B cell (primary cell): Measurements from ENCODE around the gene HAND2. TPM values are rescaled to one million over a fixed set of nuclear protein-coding genes. Genes with fewer than 3 reads are reported as not detected.
A peak's percentile ranks its signal among the peaks of the same experiment; 100 is the strongest.

ENCODE experiments used
- ATAC-seq: fragments of 200-7000 bp; cut with Tn5 transposase; one replicate; pipeline ENCODE4 v1.10.0; 2021; ENCODE audit warnings: low read depth, mild to moderate bottlenecking, moderate number of reproducible peaks, moderate library complexity
- CTCF ChIA-PET: fragments of 350-600 bp; sonication (Branson Sonifier 250); formaldehyde crosslinking; loops from one replicate; lab custom pipeline; 2021; ENCODE audit warnings: antibody characterized with exemption, inconsistent platforms; lab: Charles Lee
- POLR2A ChIA-PET: fragments of 350-600 bp; sonication (Branson Sonifier 250); formaldehyde crosslinking; loops from one replicate; lab custom pipeline; 2021; ENCODE audit warnings: antibody characterized with exemption; lab: Charles Lee
- DNase-seq: peaks from one replicate; pipeline ENCODE4 v3.0.0; 2013
- H2AFZ ChIP-seq: 2 replicates; pipeline ENCODE4 v1.6.1; 2012; ENCODE audit warnings: mild to moderate bottlenecking, low read depth, low read length; ENCODE audit not compliant: insufficient read depth, poor library complexity, severe bottlenecking
- H3K27ac ChIP-seq, 2 donors: 1 replicate in 1 of 2; 2 replicates in 1 of 2; pipeline ENCODE4 v1.5.1; 2012 to 2013; ENCODE audit warnings: low read length in 2 of 2, mild to moderate bottlenecking in 2 of 2, moderate library complexity in 1 of 2
- H3K27me3 ChIP-seq, 4 experiments: fragments of 200-600 bp in 1 of 4; sonication (generic) in 1 of 4; replicated peaks in 1 of 4; 1 replicate in 2 of 4; 2 replicates in 2 of 4; pipeline versions ENCODE4 v1.6.1 to v1.7.0; 2013 to 2016; ENCODE audit warnings: low read length in 3 of 4, mild to moderate bottlenecking in 2 of 4, mixed read lengths in 1 of 4, moderate library complexity in 1 of 4; ENCODE audit not compliant: insufficient read depth in 4 of 4, control insufficient read depth in 3 of 4; ENCODE audit errors: control extremely low read depth in 1 of 4
- H3K36me3 ChIP-seq, 2 experiments: replicated peaks in 1 of 2; 1 replicate in 1 of 2; 2 replicates in 1 of 2; pipeline versions ENCODE4 v1.6.1 to v1.7.1; 2013; ENCODE audit warnings: low read length in 1 of 2; ENCODE audit not compliant: insufficient read depth in 2 of 2, control insufficient read depth in 1 of 2; ENCODE audit errors: control extremely low read depth in 1 of 2, extremely low read depth in 1 of 2
- H3K4me1 ChIP-seq, 2 donors: fragments of 200-600 bp in 1 of 2; sonication (generic) in 1 of 2; 1 replicate in 1 of 2; 2 replicates in 1 of 2; pipeline versions ENCODE4 v1.5.1 to v1.6.1; 2013 to 2017; ENCODE audit warnings: low read length in 2 of 2; ENCODE audit not compliant: control insufficient read depth in 2 of 2, insufficient read depth in 2 of 2
- H3K4me2 ChIP-seq: replicated peaks from 2 replicates; pipeline ENCODE3; 2012; ENCODE audit warnings: mild to moderate bottlenecking, low read depth, low read length; ENCODE audit not compliant: poor library complexity, severe bottlenecking
- H3K4me3 ChIP-seq, 5 experiments: fragments of 200-600 bp in 1 of 5; sonication (generic) in 1 of 5; 1 replicate in 3 of 5; 2 replicates in 2 of 5; pipeline versions ENCODE4 v1.5.1 to v1.7.0; 2011 to 2016; ENCODE audit warnings: low read length in 4 of 5, mild to moderate bottlenecking in 4 of 5, low read depth in 2 of 5, control low read depth in 1 of 5, moderate library complexity in 1 of 5; ENCODE audit not compliant: insufficient read depth in 1 of 5; ENCODE audit errors: control extremely low read depth in 1 of 5, extremely low read depth in 1 of 5
- H3K79me2 ChIP-seq: fragments of 200-600 bp; sonication (generic); one replicate; pipeline ENCODE4 v1.6.0; 2016; ENCODE audit warnings: low read length; ENCODE audit not compliant: control insufficient read depth, insufficient read depth
- H3K9ac ChIP-seq: fragments of 200-600 bp; sonication (generic); 2 replicates; pipeline ENCODE4 v1.6.1; 2017; ENCODE audit warnings: mild to moderate bottlenecking, low read length, moderate library complexity
- H3K9me3 ChIP-seq, 3 donors: one replicate each; pipeline versions ENCODE4 v1.6.1 to v1.7.1; 2013; ENCODE audit warnings: low read length in 2 of 3; ENCODE audit not compliant: control insufficient read depth in 2 of 3, insufficient read depth in 1 of 3; ENCODE audit errors: control extremely low read depth in 1 of 3
- H4K20me1 ChIP-seq: 2 replicates; pipeline ENCODE4 v1.6.0; 2012; ENCODE audit warnings: mild to moderate bottlenecking, low read length; ENCODE audit not compliant: insufficient read depth, control insufficient read depth, poor library complexity, severe bottlenecking
- H3K27ac Mint-ChIP-seq: one replicate; pipeline ENCODE4 v1.8.0; 2021; ENCODE audit warnings: mixed read lengths
- H3K27me3 Mint-ChIP-seq: one replicate; pipeline ENCODE4 v1.8.0; 2021; ENCODE audit warnings: mixed read lengths
- H3K4me1 Mint-ChIP-seq: one replicate; pipeline ENCODE4 v1.8.0; 2021; ENCODE audit warnings: mixed read lengths
- H3K4me3 Mint-ChIP-seq: one replicate; pipeline ENCODE4 v1.8.0; 2021; ENCODE audit warnings: mixed read lengths
- H3K9me3 Mint-ChIP-seq: one replicate; pipeline ENCODE4 v1.8.0; 2022; ENCODE audit warnings: mixed read lengths; ENCODE audit not compliant: insufficient read depth
- EZH2 ChIP-seq: IDR thresholded peaks from 2 replicates; pipeline ENCODE4 v1.6.1; 2012; ENCODE audit warnings: borderline replicate concordance, low read depth, mild to moderate bottlenecking, moderate library complexity, low read length; ENCODE audit not compliant: insufficient read depth, poor library complexity, severe bottlenecking
- WGBS: methylation state at CpG from one replicate; pipeline ENCODE4 v1.1.5; 2013; ENCODE audit warnings: missing lambda C conversion rate; ENCODE audit not compliant: insufficient coverage; 5-methylcytosine and 5-hydroxymethylcytosine counted together
- intact Hi-C: fragments of 100-400 bp; cut with micrococcal nuclease; formaldehyde crosslinking; loops from one replicate; pipeline ENCODE4 v1.10.0; 2022
- polyA plus RNA-seq: library from polyadenylated mRNA; depleted of rRNA; stranded (reverse); fragments of >200 nt; gene quantifications from 2 replicates; pipeline ENCODE4 v1.2.3, GENCODE V29; 2012
- total RNA-seq, 2 donors: library from RNA; stranded (reverse); fragments of 120-200 nt in 1 of 2; gene quantifications; 1 replicate in 1 of 2; 2 replicates in 1 of 2; pipeline versions ENCODE4 v1.2.3 to v1.2.4, GENCODE V29; 2013 to 2022
- TF ChIP-seq, protein P1 (sequence below): fragments of 200-600 bp; IDR thresholded peaks from one replicate; pipeline ENCODE4 v1.8.0; 2022; ENCODE audit warnings: antibody characterized with exemption, mild to moderate bottlenecking

The HAND2 gene
- total and polyA plus RNA-seq, 2 donors (not counting 1 experiment from before 2014, with no cell fraction given): not detected

DNA sequence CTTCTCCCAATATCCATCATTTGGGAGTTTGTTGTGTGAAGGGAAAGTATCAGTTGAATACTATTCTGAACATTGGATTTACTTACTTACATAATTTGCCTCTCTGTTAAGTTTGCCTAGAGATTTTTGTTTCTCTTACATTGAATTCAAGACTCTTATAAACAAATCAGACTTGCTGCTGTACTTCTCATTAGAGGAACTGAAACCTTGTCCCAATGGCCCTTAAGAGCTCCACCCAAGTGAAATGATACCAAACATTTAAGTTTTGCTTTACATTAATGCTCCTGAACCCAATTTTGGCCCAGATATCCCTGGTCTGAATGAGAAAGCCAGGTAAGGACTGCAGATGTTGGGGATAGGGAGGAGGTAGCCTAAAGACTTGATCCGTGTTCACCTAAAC is 32.0 kb downstream of the HAND2 start:
- H3K4me3 ChIP-seq: no peak overlapping the region
- H3K4me2 ChIP-seq: peak overlapping the region; percentile 38
- ATAC-seq (peak; percentile 50), DNase-seq (peak; percentile 43)
- H2AFZ ChIP-seq: no peak overlapping the region
- ChIA-PET CTCF (interaction anchor here (0.9 to 3.9 kb wide), 3 partner anchors 10 to 179 kb away, joined by 3 to 13 read pairs (median 4); no protein-coding TSS in a partner anchor), POLR2A (no interaction called here)
- intact Hi-C loops: no loop called here
- peaks cover 0 to 36% (median 13%) of the 10 kb centered on the region in 3 donors for H3K9me3 ChIP-seq
- no peak overlapping the region for H3K9ac ChIP-seq
- no peak for TF ChIP-seq EZH2
- TF ChIP-seq, protein P1, sequence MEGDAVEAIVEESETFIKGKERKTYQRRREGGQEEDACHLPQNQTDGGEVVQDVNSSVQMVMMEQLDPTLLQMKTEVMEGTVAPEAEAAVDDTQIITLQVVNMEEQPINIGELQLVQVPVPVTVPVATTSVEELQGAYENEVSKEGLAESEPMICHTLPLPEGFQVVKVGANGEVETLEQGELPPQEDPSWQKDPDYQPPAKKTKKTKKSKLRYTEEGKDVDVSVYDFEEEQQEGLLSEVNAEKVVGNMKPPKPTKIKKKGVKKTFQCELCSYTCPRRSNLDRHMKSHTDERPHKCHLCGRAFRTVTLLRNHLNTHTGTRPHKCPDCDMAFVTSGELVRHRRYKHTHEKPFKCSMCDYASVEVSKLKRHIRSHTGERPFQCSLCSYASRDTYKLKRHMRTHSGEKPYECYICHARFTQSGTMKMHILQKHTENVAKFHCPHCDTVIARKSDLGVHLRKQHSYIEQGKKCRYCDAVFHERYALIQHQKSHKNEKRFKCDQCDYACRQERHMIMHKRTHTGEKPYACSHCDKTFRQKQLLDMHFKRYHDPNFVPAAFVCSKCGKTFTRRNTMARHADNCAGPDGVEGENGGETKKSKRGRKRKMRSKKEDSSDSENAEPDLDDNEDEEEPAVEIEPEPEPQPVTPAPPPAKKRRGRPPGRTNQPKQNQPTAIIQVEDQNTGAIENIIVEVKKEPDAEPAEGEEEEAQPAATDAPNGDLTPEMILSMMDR: no peak
- Mint-ChIP-seq H3K4me3 (peak overlapping the region; percentile 14), H3K9me3 (no peaks in the 10 kb centered on the region), H3K4me1 (peaks cover 48% of the 10 kb centered on the region), H3K27ac (peak overlapping the region; percentile 8), H3K27me3 (peaks cover 39% of the 10 kb centered on the region)
- H3K27me3 ChIP-seq: peaks cover 0 to 56% (median 31%) of the 10 kb centered on the region in 4 experiments
- WGBS: 83% methylated on average over 1 of the region's 1 CpG
- no peaks in the 10 kb centered on the region for H3K79me2 ChIP-seq
- H3K4me1 ChIP-seq: peaks cover 25 to 49% of the 10 kb centered on the region in 2 donors
- H3K36me3 ChIP-seq: no peaks in the 10 kb centered on the region
- H4K20me1 ChIP-seq: no peaks in the 10 kb centered on the region
- no peak overlapping the region for H3K27ac ChIP-seq
